ENCODE measurements around the gene CHL1. TPM values are rescaled to one million over a fixed set of nuclear protein-coding genes. Genes with fewer than 3 reads are reported as not detected.

The CHL1 gene
- total RNA-seq, 1 donor from 2014 or later = 18.1 TPM

GRCh38 chr3:396293-396692, 199.7 kb downstream of the CHL1 start:
- no peak for DNase-seq (ENCODE audit: low spot score)

- no peak for DNase-seq (ENCODE audit: low spot score)
Measured at GRCh38 chr3:399647-400046, 203.1 kb downstream of the CHL1 start.

DNA sequence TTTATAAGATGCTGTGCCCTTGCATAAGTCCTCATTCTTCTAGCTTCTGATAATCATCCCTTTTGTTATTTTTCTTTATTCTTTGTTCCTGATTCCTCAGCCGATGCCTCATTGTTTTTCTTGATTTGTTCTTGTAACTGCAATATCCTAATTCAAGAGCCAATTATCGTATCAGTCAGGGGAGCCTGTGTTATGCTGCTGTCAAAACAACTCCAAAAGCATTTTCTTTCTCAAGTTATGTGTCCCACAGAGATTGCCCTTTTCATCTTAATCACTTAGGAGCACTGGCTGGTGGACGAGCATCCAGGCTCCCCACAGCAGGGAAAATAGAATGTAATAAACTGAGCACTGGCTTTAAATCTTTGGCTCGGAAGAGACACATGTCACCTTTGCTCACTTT, 207.3 kb downstream of the CHL1 start:
- DNase-seq (ENCODE audit: low spot score) = no peak

- no peak for DNase-seq (ENCODE audit: low spot score)
Measured at GRCh38 chr3:409011-409410, 212.4 kb downstream of the CHL1 start.

- DNase-seq (ENCODE audit: low spot score) = no peak
Measured at GRCh38 chr3:411226-411625, 214.7 kb downstream of the CHL1 start.

- peak; percentile 16 for DNase-seq (ENCODE audit: low spot score)
Measured at GRCh38 chr3:414063-414462, 217.5 kb downstream of the CHL1 start.

GRCh38 chr3:418239-418929, 221.8 kb downstream of the CHL1 start:
- no peak for DNase-seq (ENCODE audit: low spot score)

GRCh38 chr3:420584-420983, 224.0 kb downstream of the CHL1 start:
- DNase-seq (ENCODE audit: low spot score) = no peak

DNA sequence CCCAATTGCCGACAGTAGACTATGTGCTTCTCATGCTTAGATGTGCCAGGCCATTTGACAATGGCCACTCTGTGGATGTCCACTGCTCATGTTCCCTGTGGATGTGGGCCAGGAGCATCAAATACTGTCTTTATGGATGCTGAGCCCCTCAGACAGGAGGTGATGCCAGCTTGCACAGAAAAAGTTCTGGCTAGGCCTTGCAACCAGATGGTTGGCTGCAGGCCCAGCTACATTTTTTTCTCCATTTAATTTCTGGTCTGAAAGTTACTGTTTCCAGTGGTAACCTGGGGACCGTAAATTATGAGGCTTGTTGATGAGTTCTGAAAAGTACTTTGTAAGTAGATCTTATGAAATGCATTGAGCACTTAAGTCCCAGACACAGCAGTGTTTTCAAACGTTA, 228.5 kb downstream of the CHL1 start:
- peak; percentile 44 for DNase-seq (ENCODE audit: low spot score)

DNA sequence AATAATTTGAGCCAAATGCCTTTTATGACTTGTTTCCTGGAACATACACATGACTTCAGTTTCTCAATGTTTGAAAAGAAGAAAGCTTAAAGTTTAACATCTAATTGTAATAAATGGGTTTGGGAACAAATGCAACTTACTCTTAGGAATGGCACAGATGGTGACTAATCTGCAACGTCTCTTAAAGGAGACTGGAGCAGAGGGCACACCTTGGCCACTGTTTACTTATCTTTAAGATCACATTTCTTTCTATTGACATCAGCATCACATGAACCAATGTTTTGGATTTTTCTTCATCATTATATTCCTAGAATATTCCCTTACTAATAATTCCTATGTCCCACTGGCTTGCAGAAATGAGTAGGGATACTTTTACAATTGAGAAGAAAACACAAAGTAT, 229.5 kb downstream of the CHL1 start:
- DNase-seq (ENCODE audit: low spot score) = no peak

GRCh38 chr3:427128-427527, 230.6 kb downstream of the CHL1 start:
- DNase-seq (ENCODE audit: low spot score) = no peak

DNA sequence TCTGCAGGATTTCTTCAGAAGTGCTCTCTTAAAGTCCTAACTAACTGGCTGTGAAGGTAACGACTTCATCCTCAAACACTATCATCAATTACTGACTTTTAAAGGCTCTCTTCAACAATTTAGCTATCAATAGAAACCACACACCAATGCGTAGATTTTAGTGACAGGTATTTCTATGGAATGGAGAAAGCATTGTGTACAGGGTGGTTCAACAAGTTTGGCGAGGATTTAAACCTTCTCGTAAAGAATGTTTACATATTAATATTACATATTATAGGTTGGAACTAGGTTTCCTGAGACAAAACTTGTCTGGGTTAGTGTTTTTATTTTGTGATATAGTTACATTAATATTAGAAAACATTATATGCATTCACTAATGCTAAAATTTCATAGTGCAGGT, 233.6 kb downstream of the CHL1 start:
- DNase-seq (ENCODE audit: low spot score) = peak; percentile 9

DNA sequence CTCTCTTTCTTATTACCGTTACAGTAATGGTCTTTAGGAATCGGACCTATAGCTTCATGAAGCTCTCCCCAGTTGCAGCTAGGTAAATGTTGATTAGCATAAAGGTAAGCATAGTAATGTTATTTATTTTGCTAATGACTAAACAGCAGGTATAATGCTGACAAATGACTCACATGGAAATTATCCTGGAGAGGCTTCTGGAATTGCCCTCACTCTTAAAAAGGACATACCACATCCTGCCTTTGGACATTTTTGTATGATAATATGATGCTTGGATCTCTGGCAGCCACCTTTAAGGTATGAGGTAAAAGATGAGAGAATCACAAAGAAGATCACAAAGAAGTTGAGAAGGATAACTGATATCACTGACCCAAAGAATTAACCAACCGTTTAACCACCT, 238.6 kb downstream of the CHL1 start:
- no peak for DNase-seq (ENCODE audit: low spot score)

DNA sequence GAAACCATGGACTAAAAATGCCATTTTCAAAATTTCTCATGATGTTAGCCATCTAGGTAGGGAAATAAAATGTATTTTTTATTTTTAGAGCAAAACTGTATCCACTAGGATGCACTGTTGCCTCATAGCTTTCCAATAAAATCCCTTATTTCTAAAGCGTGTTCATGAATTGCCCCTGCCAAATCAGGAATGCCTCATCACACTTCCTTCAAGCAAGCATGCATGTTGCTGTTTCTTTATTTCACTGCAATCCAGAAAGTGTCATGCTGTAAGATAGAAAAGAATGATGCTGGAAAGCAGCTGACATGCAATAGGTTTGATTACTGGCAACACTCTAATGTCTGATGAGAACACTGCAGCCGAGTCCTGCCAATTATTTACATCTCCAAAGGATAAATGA, 239.5 kb downstream of the CHL1 start:
- peak; percentile 10 for DNase-seq (ENCODE audit: low spot score)

DNA sequence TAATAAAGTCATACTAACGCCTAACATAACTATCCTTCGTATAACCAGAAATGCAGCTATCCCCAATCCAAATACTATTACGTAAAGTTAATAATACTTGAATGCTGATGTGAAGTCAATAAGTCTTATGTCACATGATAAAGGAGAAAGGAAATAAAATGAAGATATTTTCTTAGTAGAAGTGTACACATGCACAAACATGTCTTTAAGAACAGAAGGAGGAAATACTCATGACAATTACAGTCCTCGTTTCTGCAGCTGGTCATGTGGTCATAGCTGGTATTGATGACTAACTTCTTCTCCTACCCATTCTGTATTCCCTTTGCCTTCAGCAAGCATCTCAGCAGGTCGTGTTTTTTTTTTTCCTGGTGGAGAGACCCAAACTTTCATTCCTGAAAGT, 244.3 kb downstream of the CHL1 start:
- DNase-seq (ENCODE audit: low spot score) = no peak

DNA sequence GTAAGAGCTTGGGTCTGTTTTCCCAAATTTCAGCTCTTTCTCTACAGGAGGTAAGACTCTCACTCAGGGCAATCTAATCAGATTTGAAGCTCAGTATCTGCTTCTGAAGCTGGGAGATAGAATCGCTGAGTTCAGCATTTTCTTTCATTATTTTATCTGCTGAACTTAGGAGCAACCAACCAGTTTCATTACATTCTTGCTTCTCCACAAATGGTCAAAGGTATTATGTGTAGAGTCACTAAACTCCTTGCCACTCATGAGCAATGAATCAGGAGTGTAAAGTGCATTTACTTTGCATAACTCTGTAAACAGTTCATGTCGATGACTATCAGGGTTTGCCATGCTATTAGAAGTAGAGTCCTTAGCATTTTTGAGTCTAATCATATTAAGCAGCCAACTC, 249.4 kb downstream of the CHL1 start:
- no peak for DNase-seq (ENCODE audit: low spot score)

GRCh38 chr3:447671-448070, 251.1 kb downstream of the CHL1 start:
- DNase-seq (ENCODE audit: low spot score) = no peak

DNA sequence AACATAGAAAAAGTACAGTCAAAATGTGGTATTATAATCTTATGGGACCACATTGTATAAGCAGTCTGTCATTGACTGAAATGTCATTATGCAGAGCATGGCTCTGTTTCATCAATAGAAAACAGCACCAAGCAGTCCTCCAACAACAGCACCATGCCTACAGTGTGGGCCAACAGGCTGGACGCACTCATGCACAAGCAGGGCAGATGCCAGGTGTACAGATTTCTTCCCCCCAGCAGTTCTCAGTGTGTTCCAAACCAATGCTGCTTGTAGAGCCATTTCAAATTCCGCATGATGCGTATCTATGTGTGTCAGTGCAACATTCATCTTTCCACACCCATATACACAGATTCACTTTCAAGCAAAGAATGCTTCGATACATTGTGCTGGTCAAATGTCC, 253.1 kb downstream of the CHL1 start:
- no peak for DNase-seq (ENCODE audit: low spot score)

GRCh38 chr3:452221-452620, 255.7 kb downstream of the CHL1 start:
- no peak for DNase-seq (ENCODE audit: low spot score)

DNA sequence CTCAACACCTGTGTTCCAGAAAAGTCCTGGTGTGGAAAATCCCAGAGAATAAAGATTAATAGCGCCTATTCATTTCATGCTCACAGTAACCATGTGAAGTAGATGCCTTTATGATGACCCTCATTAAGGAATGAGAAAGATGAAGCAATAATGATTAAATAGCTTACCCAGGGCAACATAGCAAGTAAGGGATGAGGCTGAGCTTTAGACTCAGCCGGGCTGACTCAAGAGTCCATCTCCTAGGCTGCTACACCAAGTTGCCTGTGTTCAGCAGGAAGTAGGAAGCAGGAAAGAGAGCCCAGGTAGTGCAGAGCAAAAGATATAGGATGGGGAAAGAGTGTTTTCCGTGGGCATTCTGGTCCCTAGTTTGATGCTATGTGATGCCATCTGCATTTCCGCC, 256.5 kb downstream of the CHL1 start:
- no peak for DNase-seq (ENCODE audit: low spot score)

DNA sequence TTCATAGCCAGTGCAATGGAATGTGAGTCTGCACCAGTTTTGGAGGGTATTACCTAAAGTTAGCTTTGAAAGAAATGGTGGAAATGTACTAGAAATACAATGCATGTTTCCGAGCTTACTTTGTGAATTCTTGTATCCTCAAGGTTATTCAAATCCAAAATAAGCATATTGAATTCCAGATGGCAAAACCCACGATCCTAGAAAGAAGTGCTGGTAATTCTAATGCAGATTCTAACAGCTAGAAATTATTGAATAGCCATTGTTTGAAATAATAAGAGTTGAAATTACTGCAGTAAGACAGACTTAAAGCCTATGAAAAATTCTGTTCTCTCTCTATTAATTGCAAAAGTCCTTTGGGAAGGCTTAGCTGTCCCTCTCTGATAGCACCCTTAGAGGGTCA, 258.4 kb downstream of the CHL1 start:
- DNase-seq (ENCODE audit: low spot score) = no peak

DNA sequence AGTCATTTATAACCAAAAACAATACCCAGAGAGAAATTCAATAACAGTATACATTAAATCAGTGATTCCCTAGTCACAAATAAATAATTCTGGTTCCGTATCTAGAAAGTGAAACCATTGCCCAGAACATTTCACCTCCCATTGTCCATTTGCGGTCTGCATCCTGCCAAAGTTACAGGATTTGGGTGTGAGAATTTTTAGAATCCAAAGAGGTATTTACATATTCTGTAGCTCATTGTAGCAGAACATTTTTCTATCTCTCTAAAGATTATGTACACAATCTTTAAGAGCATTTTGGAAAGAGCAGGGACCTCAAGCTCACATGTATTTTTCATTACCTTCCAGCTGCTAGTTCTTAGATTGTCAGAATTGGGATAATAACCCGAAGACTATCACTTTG, 261.6 kb downstream of the CHL1 start:
- no peak for DNase-seq (ENCODE audit: low spot score)

GRCh38 chr3:458653-459310, 262.2 kb downstream of the CHL1 start:
- DNase-seq (ENCODE audit: low spot score) = peak; percentile 57
